Measurements from ENCODE around the gene NFATC2.

NFATC2 gene

GRCh38 chr20:51389543-51390264 lies 152.8 kb downstream of the NFATC2 start:
- Histone ChIP-seq H2AFZ (ENCODE audit: low read length) (no peak overlapping the region), H3K9me2 (replicated peaks; ENCODE audit: low read depth, low read length) (no peaks in the 10 kb centered on the region), H3K9ac (ENCODE audit: low read depth, low read length, poor library complexity, severe bottlenecking) (peak overlapping the region; percentile 19), H3K36me3 (ENCODE audit: insufficient read depth, low read length) (peaks cover 41% of the 10 kb centered on the region; the same call in 1 of the 2 replicates), H3K79me2 (ENCODE audit: insufficient read depth, low read length) (no peaks in the 10 kb centered on the region), H4K20me1 (ENCODE audit: insufficient read depth, low read length, poor library complexity, severe bottlenecking) (no peaks in the 10 kb centered on the region), H3K27me3 (ENCODE audit: insufficient read depth, low read length, poor library complexity, severe bottlenecking) (no peaks in the 10 kb centered on the region), H3K4me1 (ENCODE audit: insufficient read depth, low read length, poor library complexity, severe bottlenecking) (peaks cover 25% of the 10 kb centered on the region), H3K4me3 (ENCODE audit: low read length, poor library complexity, severe bottlenecking) (no peak overlapping the region), H3K4me2 (ENCODE audit: low read depth, low read length, poor library complexity, severe bottlenecking) (peak overlapping the region; percentile 25), H3K9me3 (ENCODE audit: insufficient read depth, low read depth, low read length) (no peaks in the 10 kb centered on the region), H3F3A (ENCODE audit: low read depth) (no peaks in the 10 kb centered on the region)
- TF ChIP-seq EZH2phosphoT487 (IDR thresholded peaks at IDR 0.05; ENCODE audit: borderline replicate concordance): no peak
- no peak for TF ChIP-seq CTCF (conservative IDR thresholded peaks at IDR 0.05; ENCODE audit: low read length)

- no peak overlapping the region for H3K4me3 ChIP-seq (ENCODE audit: low read length, poor library complexity, severe bottlenecking)
- H3K79me2 ChIP-seq (ENCODE audit: insufficient read depth, low read length): no peaks in the 10 kb centered on the region
- H2AFZ ChIP-seq (ENCODE audit: low read length): no peak overlapping the region
- H3K4me1 ChIP-seq (ENCODE audit: insufficient read depth, low read length, poor library complexity, severe bottlenecking): peaks cover 25% of the 10 kb centered on the region
- no peaks in the 10 kb centered on the region for H3K9me2 ChIP-seq (replicated peaks; ENCODE audit: low read depth, low read length)
- no peak overlapping the region for H3K9ac ChIP-seq (ENCODE audit: low read depth, low read length, poor library complexity, severe bottlenecking)
- H3K9me3 ChIP-seq (ENCODE audit: insufficient read depth, low read depth, low read length): no peaks in the 10 kb centered on the region
- no peak for TF ChIP-seq EZH2phosphoT487 (IDR thresholded peaks at IDR 0.05; ENCODE audit: borderline replicate concordance)
- TF ChIP-seq CTCF (conservative IDR thresholded peaks at IDR 0.05; ENCODE audit: low read length): no peak
- H3K36me3 ChIP-seq (ENCODE audit: insufficient read depth, low read length): peaks cover 41% of the 10 kb centered on the region; the same call in 1 of the 2 replicates
- H4K20me1 ChIP-seq (ENCODE audit: insufficient read depth, low read length, poor library complexity, severe bottlenecking): no peaks in the 10 kb centered on the region
- no peaks in the 10 kb centered on the region for H3K27me3 ChIP-seq (ENCODE audit: insufficient read depth, low read length, poor library complexity, severe bottlenecking)
- H3K4me2 ChIP-seq (ENCODE audit: low read depth, low read length, poor library complexity, severe bottlenecking): no peak overlapping the region
- H3F3A ChIP-seq (ENCODE audit: low read depth): no peaks in the 10 kb centered on the region
Observed at GRCh38 chr20:51388756-51389542, 153.6 kb downstream of the NFATC2 start.

GRCh38 chr20:51388227-51388626 lies 154.3 kb downstream of the NFATC2 start:
- Histone ChIP-seq H3K36me3 (ENCODE audit: insufficient read depth, low read length) (peaks cover 36% of the 10 kb centered on the region; the same call in 1 of the 2 replicates), H3K4me1 (ENCODE audit: insufficient read depth, low read length, poor library complexity, severe bottlenecking) (peaks cover 25% of the 10 kb centered on the region), H3K4me3 (ENCODE audit: low read length, poor library complexity, severe bottlenecking) (no peak overlapping the region), H3F3A (ENCODE audit: low read depth) (no peaks in the 10 kb centered on the region), H3K27me3 (ENCODE audit: insufficient read depth, low read length, poor library complexity, severe bottlenecking) (no peaks in the 10 kb centered on the region), H3K79me2 (ENCODE audit: insufficient read depth, low read length) (no peaks in the 10 kb centered on the region), H3K4me2 (ENCODE audit: low read depth, low read length, poor library complexity, severe bottlenecking) (no peak overlapping the region), H4K20me1 (ENCODE audit: insufficient read depth, low read length, poor library complexity, severe bottlenecking) (no peaks in the 10 kb centered on the region), H3K9me2 (replicated peaks; ENCODE audit: low read depth, low read length) (no peaks in the 10 kb centered on the region), H3K9ac (ENCODE audit: low read depth, low read length, poor library complexity, severe bottlenecking) (no peak overlapping the region), H3K9me3 (ENCODE audit: insufficient read depth, low read depth, low read length) (no peaks in the 10 kb centered on the region), H2AFZ (ENCODE audit: low read length) (no peak overlapping the region)
- TF ChIP-seq EZH2phosphoT487 (IDR thresholded peaks at IDR 0.05; ENCODE audit: borderline replicate concordance) (no peak), CTCF (conservative IDR thresholded peaks at IDR 0.05; ENCODE audit: low read length) (no peak)
